GM21825 (cell line): Measurements from ENCODE around the gene PUM1.

ENCODE experiments used
- ATAC-seq: cut with Tn5 transposase; IDR thresholded peaks from one replicate; pipeline ENCODE4 v1.9.1; 2021; ENCODE audit warnings: mild to moderate bottlenecking, moderate library complexity; ENCODE audit not compliant: unreplicated experiment

PUM1 gene

GRCh38 chr1:30895944-30896660, 169.4 kb downstream of the PUM1 start:
- no peak for ATAC-seq

- ATAC-seq, result no peak
These were observed 170.1 kb downstream of the PUM1 start for GRCh38 chr1:30895382-30895943.

- no peak for ATAC-seq
These were observed 171.0 kb downstream of the PUM1 start for GRCh38 chr1:30894508-30894973.

- no peak for ATAC-seq
These were observed 171.6 kb downstream of the PUM1 start for GRCh38 chr1:30893776-30894507.

GRCh38 chr1:30892671-30893073, 172.8 kb downstream of the PUM1 start:
- ATAC-seq, result no peak

GRCh38 chr1:30891227-30891552, 174.3 kb downstream of the PUM1 start:
- no peak for ATAC-seq

GRCh38 chr1:30890502-30891226, 174.9 kb downstream of the PUM1 start:
- ATAC-seq, result no peak

- no peak for ATAC-seq
These were observed 176.0 kb downstream of the PUM1 start for GRCh38 chr1:30889511-30889910.

- no peak for ATAC-seq
These were observed 176.5 kb downstream of the PUM1 start for GRCh38 chr1:30888975-30889374.

GRCh38 chr1:30888391-30888790, 177.1 kb downstream of the PUM1 start:
- no peak for ATAC-seq

- ATAC-seq, result no peak
These were observed 177.8 kb downstream of the PUM1 start for GRCh38 chr1:30887485-30888315.

GRCh38 chr1:30886710-30887428, 178.6 kb downstream of the PUM1 start:
- ATAC-seq, result no peak

GRCh38 chr1:30885570-30886522, 179.7 kb downstream of the PUM1 start:
- no peak for ATAC-seq

- ATAC-seq, result no peak
These were observed 180.8 kb downstream of the PUM1 start for GRCh38 chr1:30884723-30885122.

- no peak for ATAC-seq
These were observed 181.9 kb downstream of the PUM1 start for GRCh38 chr1:30883389-30884172.

GRCh38 chr1:30882678-30883388, 182.7 kb downstream of the PUM1 start:
- ATAC-seq, result no peak
